NB4 (cell line): ENCODE data around the gene ITGA1.

ENCODE experiments used
- DNase-seq: peaks from one replicate; pipeline ENCODE4 v3.0.0; 2010; ENCODE audit warnings: low read depth
- H3K4me3 ChIP-seq: one replicate; pipeline ENCODE4 v1.5.1; 2011; ENCODE audit warnings: mild to moderate bottlenecking, low read depth, low read length, moderate library complexity
- CTCF ChIP-seq: IDR thresholded peaks from one replicate; pipeline ENCODE4 v1.5.1; 2012; ENCODE audit warnings: low read depth, low read length
- MYC ChIP-seq: IDR thresholded peaks from 2 replicates; pipeline ENCODE4 v1.6.1; 2011; ENCODE audit warnings: low read depth, low read length
- POLR2A ChIP-seq: IDR thresholded peaks from 2 replicates; pipeline ENCODE4 v1.6.1; 2011; ENCODE audit warnings: mild to moderate bottlenecking; ENCODE audit not compliant: insufficient read length; ENCODE audit errors: extremely low read depth
- TF ChIP-seq, protein P1 (sequence below): IDR thresholded peaks from 2 replicates; pipeline ENCODE4 v1.6.1; 2011; ENCODE audit warnings: low read depth, low read length

Gene ITGA1

DNA sequence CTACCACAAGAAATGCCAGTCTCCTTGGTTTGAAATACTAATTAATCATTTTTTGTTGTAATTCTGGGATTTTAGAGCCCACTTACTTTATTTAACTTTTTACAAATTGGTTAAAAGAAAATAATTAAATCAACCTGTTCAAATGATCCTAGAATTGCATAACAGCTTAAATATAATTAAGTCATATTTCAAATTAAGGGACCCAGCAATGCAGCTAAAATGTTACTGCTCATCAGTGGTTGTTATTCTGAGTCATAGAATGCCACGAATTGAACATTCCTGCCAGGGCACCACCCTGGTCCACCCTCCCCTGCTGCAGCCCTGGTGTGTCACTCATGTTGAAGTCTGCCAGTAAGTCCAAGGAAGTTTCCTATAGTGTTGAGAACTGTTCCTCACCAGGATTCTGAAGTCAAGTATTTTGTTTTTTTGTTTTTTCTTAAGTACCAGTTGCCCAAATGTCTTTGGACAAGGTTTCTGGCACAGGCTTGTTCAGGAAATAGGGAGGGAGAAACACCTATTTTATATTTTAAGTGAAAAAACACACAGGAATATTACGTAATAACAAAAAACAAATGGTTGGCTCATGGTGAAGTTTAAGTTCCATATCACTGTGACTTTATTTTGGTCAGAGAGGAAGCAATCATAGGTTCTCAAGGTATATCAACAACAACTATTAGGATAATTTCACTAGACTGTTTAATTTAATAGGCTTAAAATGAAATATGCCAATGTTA, 4.3 kb upstream of the ITGA1 start:
- TF ChIP-seq POLR2A: no peak
- no peak for TF ChIP-seq CTCF
- no peak for TF ChIP-seq MYC
- TF ChIP-seq, protein P1, sequence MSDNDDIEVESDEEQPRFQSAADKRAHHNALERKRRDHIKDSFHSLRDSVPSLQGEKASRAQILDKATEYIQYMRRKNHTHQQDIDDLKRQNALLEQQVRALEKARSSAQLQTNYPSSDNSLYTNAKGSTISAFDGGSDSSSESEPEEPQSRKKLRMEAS: no peak
- DNase-seq: peak; percentile 37
- no peak overlapping the region for H3K4me3 ChIP-seq

- H3K4me3 ChIP-seq: no peak overlapping the region
- no peak for TF ChIP-seq MYC
- TF ChIP-seq POLR2A: no peak
- TF ChIP-seq, protein P1: no peak
- TF ChIP-seq CTCF: no peak
- peak; percentile 62 for DNase-seq
Measured at GRCh38 chr5:52784737-52785136, 3.0 kb upstream of the ITGA1 start.

- no peak overlapping the region for H3K4me3 ChIP-seq
- DNase-seq: no peak
- no peak for TF ChIP-seq CTCF
- TF ChIP-seq, protein P1: no peak
- TF ChIP-seq POLR2A: no peak
- TF ChIP-seq MYC: no peak
Measured at GRCh38 chr5:52786391-52786790, 1.3 kb upstream of the ITGA1 start.

GRCh38 chr5:52786949-52787599, 642 bp upstream of the ITGA1 start:
- peak; percentile 11 for DNase-seq
- TF ChIP-seq, protein P1: no peak
- TF ChIP-seq POLR2A (no peak), CTCF (no peak)
- peak overlapping the region; percentile 47 for H3K4me3 ChIP-seq

DNA sequence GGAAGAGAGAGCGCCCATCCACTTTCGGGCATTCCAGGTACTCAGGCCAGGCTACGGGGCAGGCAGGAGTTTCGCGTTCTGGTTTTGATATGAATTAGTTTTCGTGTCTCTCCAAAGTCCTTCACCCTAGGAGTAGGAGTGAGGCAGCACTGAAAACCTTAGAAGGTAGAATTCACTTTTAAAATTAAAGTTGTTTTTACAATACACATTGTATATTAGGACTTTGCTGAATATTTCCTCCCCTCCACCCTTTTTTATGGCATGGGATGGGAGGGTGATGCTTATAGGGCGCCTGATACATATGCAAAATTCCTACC, 747 bp downstream of the ITGA1 start:
- no peak for TF ChIP-seq MYC
- no peak for TF ChIP-seq CTCF
- no peak for TF ChIP-seq POLR2A
- DNase-seq: no peak
- no peak overlapping the region for H3K4me3 ChIP-seq
